MCF 10A (cell line): ENCODE data around the gene HS6ST3. TPM values are rescaled to one million over a fixed set of nuclear protein-coding genes. Genes with fewer than 3 reads are reported as not detected.

Source experiments
- BruUV-seq: library from RNA; stranded (reverse); fragments of 400-500 nt; replicated peaks from 2 replicates; lab custom pipeline; 2021; lab: Mats Ljungman, UMichigan
- CTCF ChIA-PET: fragments of 300-600 bp; sonication (Branson Sonifier 250); formaldehyde crosslinking; extraction: SDS; loops from one replicate; lab custom pipeline; 2021; ENCODE audit warnings: antibody characterized with exemption, inconsistent platforms; lab: Yijun Ruan, JAX
- POLR2A ChIA-PET: fragments of 300-600, 350-650 bp; sonication (Branson Sonifier 250); formaldehyde crosslinking; extraction: SDS; loops from one replicate; lab custom pipeline; 2020; ENCODE audit warnings: antibody characterized with exemption, inconsistent platforms; lab: Yijun Ruan, JAX
- DNase-seq: peaks from one replicate; pipeline ENCODE4 v3.0.0-alpha.2; 2018; ENCODE audit not compliant: unreplicated experiment
- H3K27ac Mint-ChIP-seq: one replicate; pipeline ENCODE4 v1.8.0; 2022; ENCODE audit warnings: mild to moderate bottlenecking, low read depth, mixed read lengths; ENCODE audit not compliant: unreplicated experiment
- H3K27me3 Mint-ChIP-seq: one replicate; pipeline ENCODE4 v1.8.0; 2022; ENCODE audit warnings: mixed read lengths; ENCODE audit not compliant: insufficient read depth, unreplicated experiment
- H3K36me3 Mint-ChIP-seq: one replicate; pipeline ENCODE4 v1.8.0; 2022; ENCODE audit warnings: mild to moderate bottlenecking, moderate library complexity, mixed read lengths; ENCODE audit not compliant: insufficient read depth, unreplicated experiment
- H3K4me1 Mint-ChIP-seq: one replicate; pipeline ENCODE4 v1.8.0; 2022; ENCODE audit warnings: mixed read lengths; ENCODE audit not compliant: insufficient read depth, unreplicated experiment
- H3K4me3 Mint-ChIP-seq: one replicate; pipeline ENCODE4 v1.8.0; 2022; ENCODE audit warnings: mild to moderate bottlenecking, moderate library complexity, mixed read lengths; ENCODE audit not compliant: unreplicated experiment
- H3K9me3 Mint-ChIP-seq: one replicate; pipeline ENCODE4 v1.8.0; 2022; ENCODE audit warnings: mixed read lengths; ENCODE audit not compliant: unreplicated experiment
- intact Hi-C: fragments of 100-400 bp; cut with micrococcal nuclease; formaldehyde crosslinking; loops from 2 replicates; pipeline ENCODE4 v1.14.1; 2022
- total RNA-seq: library from RNA; stranded (reverse); gene quantifications from 2 replicates; pipeline ENCODE4 v1.2.3, GENCODE V29; 2022
- TF ChIP-seq, protein P1 (sequence below): fragments of 200-600 bp; IDR thresholded peaks from one replicate; pipeline ENCODE4 v1.8.0; 2022; ENCODE audit warnings: antibody characterized with exemption, mild to moderate bottlenecking; ENCODE audit not compliant: unreplicated experiment

The HS6ST3 gene
- total RNA-seq, 1 experiment from 2014 or later: 0.09 TPM

DNA sequence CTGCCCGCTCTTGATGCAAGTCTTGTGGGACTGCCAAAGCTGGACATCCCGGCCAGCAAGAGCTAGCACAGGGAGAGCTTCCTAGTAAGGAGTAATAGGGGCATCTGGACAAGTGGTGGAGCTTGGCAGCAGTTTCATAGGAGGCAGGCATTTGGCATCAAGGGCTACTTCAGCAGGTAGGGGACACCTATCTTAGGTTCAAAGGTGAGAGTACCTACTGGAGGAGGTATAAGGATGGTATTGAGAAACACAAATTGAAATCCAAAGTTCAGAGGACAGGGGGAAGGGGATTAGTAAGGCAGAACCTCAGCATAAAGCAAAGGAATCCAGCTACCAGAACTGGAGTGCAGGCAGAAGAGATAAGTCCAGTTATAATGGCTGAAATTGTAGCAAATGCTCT is 462.7 kb downstream of the HS6ST3 start:
- no peak overlapping the region for H3K4me3 Mint-ChIP-seq
- no peak for DNase-seq
- ChIA-PET CTCF (no interaction called here), POLR2A (no interaction called here)
- TF ChIP-seq, protein P1, sequence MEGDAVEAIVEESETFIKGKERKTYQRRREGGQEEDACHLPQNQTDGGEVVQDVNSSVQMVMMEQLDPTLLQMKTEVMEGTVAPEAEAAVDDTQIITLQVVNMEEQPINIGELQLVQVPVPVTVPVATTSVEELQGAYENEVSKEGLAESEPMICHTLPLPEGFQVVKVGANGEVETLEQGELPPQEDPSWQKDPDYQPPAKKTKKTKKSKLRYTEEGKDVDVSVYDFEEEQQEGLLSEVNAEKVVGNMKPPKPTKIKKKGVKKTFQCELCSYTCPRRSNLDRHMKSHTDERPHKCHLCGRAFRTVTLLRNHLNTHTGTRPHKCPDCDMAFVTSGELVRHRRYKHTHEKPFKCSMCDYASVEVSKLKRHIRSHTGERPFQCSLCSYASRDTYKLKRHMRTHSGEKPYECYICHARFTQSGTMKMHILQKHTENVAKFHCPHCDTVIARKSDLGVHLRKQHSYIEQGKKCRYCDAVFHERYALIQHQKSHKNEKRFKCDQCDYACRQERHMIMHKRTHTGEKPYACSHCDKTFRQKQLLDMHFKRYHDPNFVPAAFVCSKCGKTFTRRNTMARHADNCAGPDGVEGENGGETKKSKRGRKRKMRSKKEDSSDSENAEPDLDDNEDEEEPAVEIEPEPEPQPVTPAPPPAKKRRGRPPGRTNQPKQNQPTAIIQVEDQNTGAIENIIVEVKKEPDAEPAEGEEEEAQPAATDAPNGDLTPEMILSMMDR: no peak
- intact Hi-C loops: no loop called here
- H3K27ac Mint-ChIP-seq: no peak overlapping the region
- H3K9me3 Mint-ChIP-seq: no peaks in the 10 kb centered on the region
- H3K36me3 Mint-ChIP-seq: no peaks in the 10 kb centered on the region
- H3K27me3 Mint-ChIP-seq: no peaks in the 10 kb centered on the region
- H3K4me1 Mint-ChIP-seq: no peaks in the 10 kb centered on the region
- BruUV-seq: no TSS peak

DNA sequence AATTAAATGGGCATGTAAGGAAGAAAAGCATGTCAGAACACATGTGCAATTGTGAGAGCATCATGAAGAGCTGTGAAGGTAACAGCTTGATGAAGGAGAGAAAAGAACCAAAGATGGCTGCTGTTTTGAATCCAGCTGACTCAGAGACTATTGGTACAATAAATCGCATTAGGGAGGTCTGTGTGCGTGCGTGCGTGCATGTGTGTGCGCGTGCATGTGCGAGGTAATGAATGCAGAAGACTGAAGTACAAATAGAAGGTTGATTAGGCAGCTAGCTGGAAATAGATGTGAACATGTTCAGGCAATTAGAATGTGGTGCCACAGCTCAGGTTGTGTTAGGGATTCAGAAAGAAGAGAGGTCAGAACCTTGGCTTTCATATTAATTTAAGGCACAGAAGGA is 463.9 kb downstream of the HS6ST3 start:
- Mint-ChIP-seq H3K4me1 (no peaks in the 10 kb centered on the region), H3K36me3 (no peaks in the 10 kb centered on the region), H3K9me3 (no peaks in the 10 kb centered on the region), H3K27me3 (no peaks in the 10 kb centered on the region), H3K27ac (no peak overlapping the region), H3K4me3 (no peak overlapping the region)
- no peak for DNase-seq
- POLR2A ChIA-PET: no interaction called here
- TF ChIP-seq, protein P1: no peak
- intact Hi-C loops: no loop called here
- BruUV-seq: no TSS peak
- CTCF ChIA-PET: no interaction called here

DNA sequence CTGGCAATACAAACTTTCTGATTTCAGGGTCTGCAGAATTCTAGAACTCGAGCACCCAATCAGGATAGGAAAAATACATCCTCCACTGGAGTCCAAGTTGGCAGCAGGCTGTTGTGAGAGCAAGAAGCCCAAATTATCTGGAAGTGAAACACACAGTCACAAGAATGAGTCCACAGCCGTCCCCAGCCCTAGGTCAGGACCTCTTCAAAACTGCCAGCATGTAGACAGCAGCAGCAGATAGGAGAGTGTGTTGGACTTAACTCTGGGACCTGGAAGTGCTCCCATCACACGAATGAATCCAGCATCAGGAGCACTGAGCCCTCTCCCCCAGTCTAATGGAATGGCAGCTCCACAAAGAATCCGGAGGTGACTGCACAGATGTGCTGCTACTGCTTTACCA is 483.7 kb downstream of the HS6ST3 start:
- no TSS peak for BruUV-seq

DNA sequence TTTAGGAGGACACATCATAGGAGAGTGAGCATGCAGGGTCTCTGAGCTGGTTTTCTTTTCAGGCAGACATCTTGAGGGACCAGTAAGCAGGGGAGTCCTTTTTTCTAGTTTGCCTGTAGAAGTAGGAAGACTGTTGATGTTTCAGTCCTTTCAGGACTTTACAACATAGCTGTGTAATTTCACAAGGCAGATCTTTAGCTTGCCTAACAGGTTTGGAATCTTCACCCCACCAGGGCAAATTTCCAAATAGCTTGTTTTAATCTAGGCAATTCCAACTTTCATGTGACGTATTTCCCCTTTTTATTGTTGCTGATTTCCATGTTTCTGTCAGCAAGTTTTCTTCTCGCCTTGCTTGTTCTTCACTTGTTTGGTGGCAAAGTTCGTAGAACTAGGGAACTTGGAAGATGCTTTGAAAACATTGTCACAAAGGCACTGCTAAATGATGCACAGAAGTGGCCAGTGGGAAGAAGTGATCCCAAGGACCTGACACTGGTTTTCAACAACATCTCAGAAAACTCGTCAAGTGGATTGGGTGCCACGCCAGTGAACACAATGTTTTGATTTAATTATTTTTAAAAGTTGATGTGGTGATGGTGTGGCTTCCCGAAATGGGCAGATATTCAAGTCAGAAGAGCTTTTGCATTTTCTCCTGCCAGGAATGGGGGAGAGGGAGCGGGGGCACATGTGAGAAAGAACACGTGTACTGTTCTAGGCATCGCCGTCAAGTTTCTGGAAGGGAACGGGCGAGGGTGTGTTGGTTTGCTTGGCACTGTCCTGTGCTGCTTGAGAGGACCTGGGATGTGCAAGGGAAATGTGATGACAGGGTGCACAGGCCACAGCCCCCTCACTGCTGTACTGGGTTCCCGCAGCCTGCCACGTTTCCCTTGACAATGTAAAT is 485.8 kb downstream of the HS6ST3 start:
- Mint-ChIP-seq H3K36me3 (no peaks in the 10 kb centered on the region), H3K9me3 (no peaks in the 10 kb centered on the region), H3K4me3 (no peak overlapping the region), H3K4me1 (no peaks in the 10 kb centered on the region), H3K27ac (no peak overlapping the region), H3K27me3 (no peaks in the 10 kb centered on the region)
- intact Hi-C loops: no loop called here
- ChIA-PET CTCF (no interaction called here), POLR2A (no interaction called here)
- TF ChIP-seq, protein P1: no peak
- BruUV-seq: no TSS peak
- no peak for DNase-seq

More for the DNA sequence above, 483.7 kb downstream of the HS6ST3 start:
- Mint-ChIP-seq H3K27ac (no peak overlapping the region), H3K9me3 (no peaks in the 10 kb centered on the region), H3K4me1 (no peaks in the 10 kb centered on the region), H3K27me3 (no peaks in the 10 kb centered on the region), H3K4me3 (no peak overlapping the region), H3K36me3 (no peaks in the 10 kb centered on the region)
- TF ChIP-seq, protein P1: no peak
- intact Hi-C loops: no loop called here
- POLR2A ChIA-PET: no interaction called here
- no peak for DNase-seq
- CTCF ChIA-PET: interaction anchor here (0.6 kb wide), 1 partner anchor 29 kb away, joined by 3 read pairs; no protein-coding TSS in a partner anchor
